ENCODE measurements around the gene GPX6.
"Not testable (repeated sequence)": the region's sequence is repeated elsewhere in the genome, so short reads cannot be mapped to it uniquely, and the experiment has no call there.

GPX6 gene

DNA sequence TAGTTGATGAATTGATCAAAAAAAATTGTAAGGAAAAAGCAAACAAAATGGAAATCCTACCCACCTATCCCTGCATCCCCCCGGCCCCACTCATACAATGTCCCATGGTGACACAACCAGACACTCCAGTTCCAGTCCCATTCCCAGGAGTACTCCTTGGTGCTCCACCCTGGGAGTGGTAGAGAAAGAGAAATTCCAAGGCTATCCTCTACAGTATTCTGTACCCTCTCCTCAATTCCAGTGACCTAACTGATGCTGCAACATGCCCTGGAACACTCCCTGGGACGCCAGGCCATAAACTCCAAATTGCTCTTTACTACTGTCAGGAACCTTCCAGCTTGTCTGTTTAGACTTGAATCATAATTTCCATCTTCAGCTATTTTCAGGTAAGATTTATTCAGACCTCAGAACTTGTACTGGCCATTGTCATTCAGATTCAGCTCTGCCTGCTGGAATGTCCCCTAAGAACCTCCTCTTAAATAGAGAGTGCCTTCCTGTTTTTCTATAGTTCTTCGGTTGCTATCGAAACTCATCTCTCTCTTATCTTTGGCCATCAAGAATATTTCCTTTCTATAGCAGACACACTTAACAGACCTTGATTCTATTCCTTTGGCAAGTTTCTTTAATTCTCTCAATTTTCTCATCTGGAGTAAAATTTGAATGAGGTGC lies 8.7 kb downstream of the GPX6 start:
- no peak overlapping the region for H3K27ac ChIP-seq (ENCODE audit: low read depth, low read length, poor library complexity, severe bottlenecking)
- H2AFZ ChIP-seq (ENCODE audit: low read length): no peak overlapping the region
- no peak overlapping the region for H3K9ac ChIP-seq (ENCODE audit: low read length)
- H3K4me3 ChIP-seq (ENCODE audit: low read depth, low read length, poor library complexity, severe bottlenecking): no peak overlapping the region
- no peaks in the 10 kb centered on the region for H3K36me3 ChIP-seq (ENCODE audit: insufficient read depth, low read length)
- no peaks in the 10 kb centered on the region for H3K4me1 ChIP-seq (ENCODE audit: insufficient read depth, low read length, severe bottlenecking)
- H3K79me2 ChIP-seq (ENCODE audit: insufficient read depth, low read length): no peaks in the 10 kb centered on the region
- H3K4me2 ChIP-seq (ENCODE audit: low read length): no peak overlapping the region
- TF ChIP-seq, protein P1, sequence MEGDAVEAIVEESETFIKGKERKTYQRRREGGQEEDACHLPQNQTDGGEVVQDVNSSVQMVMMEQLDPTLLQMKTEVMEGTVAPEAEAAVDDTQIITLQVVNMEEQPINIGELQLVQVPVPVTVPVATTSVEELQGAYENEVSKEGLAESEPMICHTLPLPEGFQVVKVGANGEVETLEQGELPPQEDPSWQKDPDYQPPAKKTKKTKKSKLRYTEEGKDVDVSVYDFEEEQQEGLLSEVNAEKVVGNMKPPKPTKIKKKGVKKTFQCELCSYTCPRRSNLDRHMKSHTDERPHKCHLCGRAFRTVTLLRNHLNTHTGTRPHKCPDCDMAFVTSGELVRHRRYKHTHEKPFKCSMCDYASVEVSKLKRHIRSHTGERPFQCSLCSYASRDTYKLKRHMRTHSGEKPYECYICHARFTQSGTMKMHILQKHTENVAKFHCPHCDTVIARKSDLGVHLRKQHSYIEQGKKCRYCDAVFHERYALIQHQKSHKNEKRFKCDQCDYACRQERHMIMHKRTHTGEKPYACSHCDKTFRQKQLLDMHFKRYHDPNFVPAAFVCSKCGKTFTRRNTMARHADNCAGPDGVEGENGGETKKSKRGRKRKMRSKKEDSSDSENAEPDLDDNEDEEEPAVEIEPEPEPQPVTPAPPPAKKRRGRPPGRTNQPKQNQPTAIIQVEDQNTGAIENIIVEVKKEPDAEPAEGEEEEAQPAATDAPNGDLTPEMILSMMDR (IDR thresholded peaks at IDR 0.05; ENCODE audit: low read length): no peak
- no peak for TF ChIP-seq EZH2 (IDR thresholded peaks at IDR 0.05; ENCODE audit: borderline replicate concordance, low read length)
- H3K9me3 ChIP-seq (ENCODE audit: low read length): no peaks in the 10 kb centered on the region
- no peaks in the 10 kb centered on the region for H4K20me1 ChIP-seq (ENCODE audit: insufficient read depth, low read length)
- no peaks in the 10 kb centered on the region for H3K9me2 ChIP-seq (ENCODE audit: low read depth, low read length)
- no peaks in the 10 kb centered on the region for H3F3A ChIP-seq (ENCODE audit: insufficient read depth, low read length)
- H3K27me3 ChIP-seq (ENCODE audit: insufficient read depth, low read length): peaks cover 7% of the 10 kb centered on the region; the same call in 1 of the 2 replicates

DNA sequence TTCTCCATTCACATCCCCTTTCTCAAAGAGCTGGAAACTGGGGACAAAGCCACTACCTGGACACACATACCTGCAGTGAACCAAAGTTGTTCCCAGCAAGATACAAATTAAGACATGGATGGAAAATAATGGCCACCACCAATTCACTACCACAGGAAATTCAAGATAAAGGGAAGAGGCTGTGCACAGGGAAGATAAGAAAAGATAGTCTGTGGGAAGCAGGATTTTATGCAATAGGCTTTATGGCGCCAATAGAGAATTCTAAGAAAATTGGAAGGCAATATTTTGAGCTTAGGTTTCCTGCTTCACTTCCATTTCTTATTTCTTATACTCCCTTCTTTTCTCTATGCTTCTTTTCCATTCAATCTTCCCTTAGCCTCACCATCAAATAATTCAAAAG lies 9.9 kb downstream of the GPX6 start:
- Histone ChIP-seq H3F3A (ENCODE audit: insufficient read depth, low read length) (no peaks in the 10 kb centered on the region), H3K4me3 (ENCODE audit: low read depth, low read length, poor library complexity, severe bottlenecking) (no peak overlapping the region), H4K20me1 (ENCODE audit: insufficient read depth, low read length) (no peaks in the 10 kb centered on the region), H3K4me1 (ENCODE audit: insufficient read depth, low read length, severe bottlenecking) (no peaks in the 10 kb centered on the region), H3K79me2 (ENCODE audit: insufficient read depth, low read length) (no peaks in the 10 kb centered on the region), H3K27me3 (ENCODE audit: insufficient read depth, low read length) (peaks cover 7% of the 10 kb centered on the region; the same call in 1 of the 2 replicates), H3K4me2 (ENCODE audit: low read length) (no peak overlapping the region), H3K9ac (ENCODE audit: low read length) (no peak overlapping the region), H3K9me3 (ENCODE audit: low read length) (no peaks in the 10 kb centered on the region), H2AFZ (ENCODE audit: low read length) (no peak overlapping the region), H3K27ac (ENCODE audit: low read depth, low read length, poor library complexity, severe bottlenecking) (no peak overlapping the region), H3K9me2 (ENCODE audit: low read depth, low read length) (no peaks in the 10 kb centered on the region), H3K36me3 (ENCODE audit: insufficient read depth, low read length) (no peaks in the 10 kb centered on the region)
- TF ChIP-seq, protein P1 (IDR thresholded peaks at IDR 0.05; ENCODE audit: low read length): no peak
- TF ChIP-seq EZH2 (IDR thresholded peaks at IDR 0.05; ENCODE audit: borderline replicate concordance, low read length): no peak

DNA sequence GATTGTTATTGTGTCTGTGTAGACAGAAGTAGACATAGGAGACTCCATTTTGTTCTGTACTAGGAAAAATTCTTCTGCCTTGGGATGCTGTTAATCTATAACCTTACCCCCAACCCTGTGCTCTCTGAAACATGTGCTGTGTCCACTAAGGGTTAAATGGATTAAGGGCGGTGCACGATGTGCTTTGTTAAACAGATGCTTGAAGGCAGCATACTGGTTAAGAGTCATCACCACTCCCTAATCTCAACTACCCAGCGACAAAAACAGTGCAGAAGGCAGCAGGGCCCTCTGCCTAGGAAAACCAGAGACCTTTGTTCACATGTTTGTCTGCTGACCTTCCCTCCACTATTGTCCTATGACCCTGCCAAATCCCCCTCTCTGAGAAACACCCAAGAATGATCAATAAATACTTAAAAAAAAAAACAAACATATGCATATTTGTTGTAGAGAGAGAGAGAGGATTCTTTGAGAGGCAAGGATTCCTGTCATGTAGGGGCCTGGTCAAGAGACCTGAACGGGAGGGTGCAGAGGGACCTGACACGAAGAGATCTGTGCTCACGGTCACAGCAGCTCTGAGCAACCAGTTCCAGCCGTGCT lies 12.8 kb downstream of the GPX6 start:
- not testable (repeated sequence) for H3K4me3 ChIP-seq (ENCODE audit: low read depth, low read length, poor library complexity, severe bottlenecking); H3K9me3 ChIP-seq (ENCODE audit: low read length); H3K27me3 ChIP-seq (ENCODE audit: insufficient read depth, low read length); H2AFZ ChIP-seq (ENCODE audit: low read length); H3K9ac ChIP-seq (ENCODE audit: low read length); H3K36me3 ChIP-seq (ENCODE audit: insufficient read depth, low read length); H3K9me2 ChIP-seq (ENCODE audit: low read depth, low read length); H3F3A ChIP-seq (ENCODE audit: insufficient read depth, low read length); H3K27ac ChIP-seq (ENCODE audit: low read depth, low read length, poor library complexity, severe bottlenecking); H3K4me1 ChIP-seq (ENCODE audit: insufficient read depth, low read length, severe bottlenecking); H4K20me1 ChIP-seq (ENCODE audit: insufficient read depth, low read length); H3K4me2 ChIP-seq (ENCODE audit: low read length); H3K79me2 ChIP-seq (ENCODE audit: insufficient read depth, low read length)

DNA sequence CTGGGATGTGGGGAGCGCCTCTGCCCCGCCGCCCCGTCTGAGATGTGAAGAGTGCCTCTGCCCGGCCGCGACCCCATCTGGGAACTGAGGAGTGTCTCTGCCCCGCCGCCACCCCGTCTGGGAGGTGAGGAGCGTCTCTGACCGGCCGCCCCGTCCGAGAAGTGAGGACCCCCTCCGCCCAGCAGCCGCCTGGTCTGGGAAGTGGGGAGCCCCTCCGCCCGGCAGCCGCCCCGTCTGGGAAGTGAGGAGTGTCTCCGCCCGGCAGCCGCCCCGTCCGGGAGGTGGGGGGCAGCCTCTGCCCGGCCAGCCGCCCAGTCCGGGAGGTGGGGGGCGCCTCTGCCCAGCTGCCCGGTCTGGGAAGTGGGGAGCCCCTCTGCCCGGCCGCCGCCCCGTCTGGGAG lies 13.5 kb downstream of the GPX6 start:
- not testable (repeated sequence) for H3K4me2 ChIP-seq (ENCODE audit: low read length); H3K4me3 ChIP-seq (ENCODE audit: low read depth, low read length, poor library complexity, severe bottlenecking); H3K79me2 ChIP-seq (ENCODE audit: insufficient read depth, low read length); H3K4me1 ChIP-seq (ENCODE audit: insufficient read depth, low read length, severe bottlenecking); H4K20me1 ChIP-seq (ENCODE audit: insufficient read depth, low read length); H3F3A ChIP-seq (ENCODE audit: insufficient read depth, low read length); H3K27ac ChIP-seq (ENCODE audit: low read depth, low read length, poor library complexity, severe bottlenecking); H3K9me2 ChIP-seq (ENCODE audit: low read depth, low read length); H2AFZ ChIP-seq (ENCODE audit: low read length); H3K9me3 ChIP-seq (ENCODE audit: low read length); H3K36me3 ChIP-seq (ENCODE audit: insufficient read depth, low read length); H3K27me3 ChIP-seq (ENCODE audit: insufficient read depth, low read length); H3K9ac ChIP-seq (ENCODE audit: low read length)
